ACC112 (cell line): ENCODE data around the gene LTBP2.

Experiments
- H2AFZ ChIP-seq: fragments of 200-600 bp; sonication (generic); one replicate; pipeline ENCODE4 v1.6.0; 2017; ENCODE audit warnings: antibody characterized with exemption, low read length; ENCODE audit not compliant: unreplicated experiment
- H3K27ac ChIP-seq: fragments of 200-600 bp; sonication (generic); 2 replicates; pipeline ENCODE4 v1.5.1; 2014; ENCODE audit warnings: low read depth, mild to moderate bottlenecking, antibody characterized with exemption, low read length, moderate library complexity
- H3K27me3 ChIP-seq: fragments of 200-600 bp; sonication (generic); 2 replicates; pipeline ENCODE4 v1.6.1; 2014; ENCODE audit warnings: mild to moderate bottlenecking, antibody characterized with exemption, low read length, moderate library complexity, mixed read lengths; ENCODE audit not compliant: insufficient read depth
- H3K36me3 ChIP-seq: fragments of 200-600 bp; sonication (generic); 2 replicates; pipeline ENCODE4 v1.6.1; 2016; ENCODE audit warnings: mild to moderate bottlenecking, antibody characterized with exemption, low read length, moderate library complexity, mixed read lengths; ENCODE audit not compliant: insufficient read depth
- H3K4me1 ChIP-seq: fragments of 200-600 bp; sonication (generic); one replicate; pipeline ENCODE4 v1.6.1; 2016; ENCODE audit warnings: low read length, mixed read lengths; ENCODE audit not compliant: insufficient read depth, unreplicated experiment, control insufficient read depth
- H3K4me3 ChIP-seq: fragments of 200-600 bp; sonication (generic); 2 replicates; pipeline ENCODE4 v1.5.1; 2014; ENCODE audit warnings: mild to moderate bottlenecking, low read depth, low read length
- H3K79me2 ChIP-seq: fragments of 200-600 bp; sonication (generic); one replicate; pipeline ENCODE4 v1.6.0; 2016; ENCODE audit warnings: low read length; ENCODE audit not compliant: control insufficient read depth, unreplicated experiment, insufficient read depth

LTBP2 gene

DNA sequence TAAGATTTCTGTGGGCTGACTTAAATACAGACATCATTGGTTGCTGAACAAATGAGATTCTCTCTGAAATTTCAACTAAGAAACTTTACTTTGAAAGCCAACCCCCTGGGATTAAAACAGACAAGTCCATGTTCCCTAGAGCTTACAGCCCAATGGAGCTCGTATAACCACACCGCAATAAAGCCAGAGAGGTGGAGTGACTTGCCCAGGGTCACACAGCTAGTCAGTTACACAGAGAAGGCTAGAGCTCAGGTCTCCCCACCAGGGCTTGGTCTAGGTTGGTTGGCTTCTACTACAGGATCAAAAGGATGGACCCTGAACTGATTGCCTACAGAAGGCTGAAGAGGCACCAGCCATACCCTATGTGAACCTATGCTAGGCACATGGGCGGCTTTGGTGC, 8.9 kb upstream of the LTBP2 start:
- Histone ChIP-seq H3K79me2 (no peaks in the 10 kb centered on the region), H2AFZ (no peak overlapping the region), H3K27ac (peak overlapping the region; percentile 84), H3K4me3 (no peak overlapping the region), H3K36me3 (no peaks in the 10 kb centered on the region), H3K4me1 (peaks cover 56% of the 10 kb centered on the region), H3K27me3 (no peaks in the 10 kb centered on the region)

DNA sequence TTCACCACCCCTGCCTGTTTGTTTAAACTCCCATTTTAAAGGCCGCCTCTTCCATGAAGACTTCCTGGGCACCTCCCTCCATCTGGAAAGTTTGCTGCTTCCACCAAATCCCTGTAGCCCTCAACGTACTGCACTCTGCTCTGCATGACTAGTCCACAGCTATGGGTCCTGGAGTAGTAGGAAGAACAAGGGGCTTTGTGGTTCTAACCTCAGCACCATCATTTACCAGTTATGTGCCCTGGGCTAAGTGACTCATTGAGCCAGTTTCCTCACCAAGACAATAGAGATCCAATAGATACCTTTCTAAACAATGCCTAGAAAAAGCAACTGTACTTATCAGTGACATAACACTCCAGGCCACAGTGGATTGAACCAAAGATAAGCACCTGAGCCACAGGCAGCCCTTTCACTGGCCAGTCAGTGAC, 8.5 kb upstream of the LTBP2 start:
- Histone ChIP-seq H3K27ac (peak overlapping the region; percentile 84), H2AFZ (no peak overlapping the region), H3K27me3 (no peaks in the 10 kb centered on the region), H3K4me1 (peaks cover 60% of the 10 kb centered on the region), H3K79me2 (no peaks in the 10 kb centered on the region), H3K4me3 (0 out of 2 replicates have a peak overlapping the region, but pooled peaks have one; percentile 4), H3K36me3 (no peaks in the 10 kb centered on the region)

GRCh38 chr14:74619672-74620131, 7.7 kb upstream of the LTBP2 start:
- peak overlapping the region; percentile 84 for H3K27ac ChIP-seq
- no peak overlapping the region for H2AFZ ChIP-seq
- H3K4me3 ChIP-seq: peak overlapping the region; percentile 4; the same call in 1 of the 2 replicates
- no peaks in the 10 kb centered on the region for H3K36me3 ChIP-seq
- H3K79me2 ChIP-seq: no peaks in the 10 kb centered on the region
- H3K4me1 ChIP-seq: peaks cover 68% of the 10 kb centered on the region
- no peaks in the 10 kb centered on the region for H3K27me3 ChIP-seq

DNA sequence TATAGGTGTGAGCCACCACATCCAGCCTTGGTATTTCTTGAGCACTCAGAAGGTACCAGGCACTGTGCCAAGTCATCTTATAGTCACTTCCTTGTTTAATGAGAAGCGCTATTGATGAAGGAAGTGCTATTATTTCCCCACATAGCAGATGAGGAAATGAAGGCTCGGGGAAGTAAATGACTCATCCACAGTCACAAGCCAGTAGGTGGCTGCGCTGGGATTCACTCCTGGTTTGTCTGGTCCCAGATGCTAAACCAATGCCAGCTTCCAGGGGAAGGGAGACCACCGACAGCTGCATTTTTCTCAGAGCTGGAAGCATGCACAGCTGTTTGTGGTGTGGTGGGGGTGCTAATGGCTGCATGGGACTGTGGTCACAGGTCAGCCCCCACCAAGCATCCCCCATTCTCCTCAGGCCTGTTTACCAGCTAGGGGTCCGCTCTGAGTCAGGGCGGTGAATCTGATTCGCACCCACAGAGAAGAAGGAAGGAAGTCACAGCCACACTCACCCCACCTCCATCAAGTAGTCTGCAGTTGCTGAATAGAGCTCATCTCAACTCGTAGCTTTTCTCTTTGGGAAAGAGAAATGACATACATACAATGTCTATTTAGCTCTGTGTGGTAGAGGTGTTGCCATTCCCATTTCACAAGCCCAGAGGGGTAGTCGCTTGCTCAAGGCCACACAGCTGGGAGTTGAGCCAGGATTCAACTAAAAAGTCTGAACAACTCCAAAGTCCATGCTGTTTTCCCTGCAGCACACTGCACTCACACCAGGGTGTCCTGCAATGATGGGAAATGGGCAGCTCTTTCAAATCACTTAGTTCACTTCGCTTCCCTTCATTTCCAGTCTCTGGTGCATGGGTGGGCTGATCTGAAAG, 6.3 kb upstream of the LTBP2 start:
- Histone ChIP-seq H3K4me1 (peaks cover 77% of the 10 kb centered on the region), H3K4me3 (peak overlapping the region; percentile 23; the same call in 1 of the 2 replicates), H3K79me2 (peaks cover 3% of the 10 kb centered on the region), H3K27ac (peak overlapping the region; percentile 80), H2AFZ (no peak overlapping the region), H3K36me3 (no peaks in the 10 kb centered on the region), H3K27me3 (no peaks in the 10 kb centered on the region)

GRCh38 chr14:74616996-74617700, 5.1 kb upstream of the LTBP2 start:
- Histone ChIP-seq H3K27me3 (no peaks in the 10 kb centered on the region), H3K4me1 (peaks cover 77% of the 10 kb centered on the region)

GRCh38 chr14:74616507-74616906, 4.5 kb upstream of the LTBP2 start:
- H3K4me3 ChIP-seq: peak overlapping the region; percentile 29

More at GRCh38 chr14:74616996-74617700, 5.1 kb upstream of the LTBP2 start:
- H3K79me2 ChIP-seq: peaks cover 3% of the 10 kb centered on the region
- H2AFZ ChIP-seq: no peak overlapping the region
- H3K27ac ChIP-seq: peak overlapping the region; percentile 80
- peak overlapping the region; percentile 29 for H3K4me3 ChIP-seq
- no peaks in the 10 kb centered on the region for H3K36me3 ChIP-seq

GRCh38 chr14:74615735-74616134, 3.7 kb upstream of the LTBP2 start:
- no peak overlapping the region for H2AFZ ChIP-seq
- peaks cover 67% of the 10 kb centered on the region for H3K4me1 ChIP-seq
- no peak overlapping the region for H3K4me3 ChIP-seq
- no peaks in the 10 kb centered on the region for H3K36me3 ChIP-seq
- no peaks in the 10 kb centered on the region for H3K27me3 ChIP-seq
- peaks cover 14% of the 10 kb centered on the region for H3K79me2 ChIP-seq
- peak overlapping the region; percentile 80; the same call in 1 of the 2 replicates for H3K27ac ChIP-seq

More at GRCh38 chr14:74616507-74616906, 4.5 kb upstream of the LTBP2 start:
- peak overlapping the region; percentile 80 for H3K27ac ChIP-seq
- peaks cover 6% of the 10 kb centered on the region for H3K79me2 ChIP-seq
- H2AFZ ChIP-seq: no peak overlapping the region
- peaks cover 75% of the 10 kb centered on the region for H3K4me1 ChIP-seq
- H3K27me3 ChIP-seq: no peaks in the 10 kb centered on the region
- no peaks in the 10 kb centered on the region for H3K36me3 ChIP-seq

GRCh38 chr14:74614508-74615495, 2.8 kb upstream of the LTBP2 start:
- Histone ChIP-seq H2AFZ (no peak overlapping the region), H3K4me1 (peaks cover 64% of the 10 kb centered on the region), H3K36me3 (no peaks in the 10 kb centered on the region), H3K27me3 (no peaks in the 10 kb centered on the region), H3K4me3 (no peak overlapping the region), H3K27ac (no peak overlapping the region; the same call in 1 of the 2 replicates), H3K79me2 (peaks cover 23% of the 10 kb centered on the region)

GRCh38 chr14:74613211-74613914, 1.3 kb upstream of the LTBP2 start:
- Histone ChIP-seq H3K36me3 (no peaks in the 10 kb centered on the region), H3K4me1 (peaks cover 58% of the 10 kb centered on the region)

More at GRCh38 chr14:74613211-74613914, 1.3 kb upstream of the LTBP2 start:
- no peaks in the 10 kb centered on the region for H3K27me3 ChIP-seq
- no peak overlapping the region for H3K27ac ChIP-seq
- peaks cover 32% of the 10 kb centered on the region for H3K79me2 ChIP-seq
- no peak overlapping the region for H3K4me3 ChIP-seq
- H2AFZ ChIP-seq: no peak overlapping the region
